Brain microvascular endothelial cell (primary cell): Measurements from ENCODE around the gene FUT8.

Experiments used
- DNase-seq: peaks from one replicate; pipeline ENCODE4 v3.0.0-alpha.2; 2020
- H3K27ac ChIP-seq: fragments of 250-450 bp; sonication (Bioruptor Pico); 2 replicates; pipeline ENCODE4 v1.5.1; 2020; ENCODE audit warnings: mild to moderate bottlenecking, moderate library complexity
- H3K27me3 ChIP-seq: fragments of 250-450 bp; sonication (Bioruptor Pico); replicated peaks from 2 replicates; pipeline ENCODE4 v1.5.1; 2020; ENCODE audit warnings: mild to moderate bottlenecking
- H3K36me3 ChIP-seq: fragments of 250-450 bp; sonication (Bioruptor Pico); replicated peaks from 2 replicates; pipeline ENCODE4 v1.5.1; 2020; ENCODE audit warnings: mild to moderate bottlenecking
- H3K4me3 ChIP-seq: 2 replicates; pipeline ENCODE4 v1.5.1; 2011; ENCODE audit warnings: low read depth, mild to moderate bottlenecking, control low read depth, low read length, moderate library complexity
- CTCF ChIP-seq: IDR thresholded peaks from 2 replicates; pipeline ENCODE4 v1.5.1; 2011; ENCODE audit warnings: low read depth, mild to moderate bottlenecking, moderate library complexity, low read length, control low read depth, inconsistent platforms; ENCODE audit errors: missing control alignments
- in situ Hi-C: cut with HindIII; loops from 2 replicates; pipeline ENCODE4 v1.10.0; 2017; ENCODE audit warnings: low sequenced_read_pairs, low pct_ligation_motif_present

Gene FUT8

GRCh38 chr14:65606460-65606859 lies 193.9 kb downstream of the FUT8 start:
- DNase-seq = no peak
- Histone ChIP-seq H3K27me3 (no peaks in the 10 kb centered on the region), H3K36me3 (no peaks in the 10 kb centered on the region), H3K4me3 (no peak overlapping the region), H3K27ac (no peak overlapping the region)
- in situ Hi-C loops = no loop called here
- no peak for TF ChIP-seq CTCF

GRCh38 chr14:65613131-65613650 lies 200.7 kb downstream of the FUT8 start:
- H3K4me3 ChIP-seq = no peak overlapping the region
- no peak for DNase-seq
- in situ Hi-C loops = no loop called here

GRCh38 chr14:65618996-65619395 lies 206.5 kb downstream of the FUT8 start:
- Histone ChIP-seq H3K27ac (no peak overlapping the region), H3K4me3 (no peak overlapping the region), H3K27me3 (no peaks in the 10 kb centered on the region), H3K36me3 (no peaks in the 10 kb centered on the region)
- no peak for TF ChIP-seq CTCF
- in situ Hi-C loops = no loop called here
- no peak for DNase-seq

More at GRCh38 chr14:65613131-65613650, 200.7 kb downstream of the FUT8 start:
- TF ChIP-seq CTCF = no peak
- Histone ChIP-seq H3K27ac (no peak overlapping the region), H3K36me3 (no peaks in the 10 kb centered on the region), H3K27me3 (no peaks in the 10 kb centered on the region)

GRCh38 chr14:65620195-65620594 lies 207.7 kb downstream of the FUT8 start:
- TF ChIP-seq CTCF = no peak
- H3K36me3 ChIP-seq = no peaks in the 10 kb centered on the region
- H3K4me3 ChIP-seq = no peak overlapping the region
- H3K27ac ChIP-seq = no peak overlapping the region
- DNase-seq = no peak
- in situ Hi-C loops = no loop called here
- no peaks in the 10 kb centered on the region for H3K27me3 ChIP-seq

GRCh38 chr14:65622703-65623102 lies 210.2 kb downstream of the FUT8 start:
- TF ChIP-seq CTCF = no peak
- Histone ChIP-seq H3K4me3 (no peak overlapping the region), H3K27ac (no peak overlapping the region), H3K27me3 (no peaks in the 10 kb centered on the region), H3K36me3 (no peaks in the 10 kb centered on the region)
- in situ Hi-C loops = no loop called here
- no peak for DNase-seq

GRCh38 chr14:65623759-65624158 lies 211.2 kb downstream of the FUT8 start:
- no peak for DNase-seq
- Histone ChIP-seq H3K27ac (no peak overlapping the region), H3K27me3 (no peaks in the 10 kb centered on the region), H3K4me3 (no peak overlapping the region), H3K36me3 (no peaks in the 10 kb centered on the region)
- in situ Hi-C loops = no loop called here
- TF ChIP-seq CTCF = no peak
